ENCODE measurements around the gene PRICKLE2.

The PRICKLE2 gene

DNA sequence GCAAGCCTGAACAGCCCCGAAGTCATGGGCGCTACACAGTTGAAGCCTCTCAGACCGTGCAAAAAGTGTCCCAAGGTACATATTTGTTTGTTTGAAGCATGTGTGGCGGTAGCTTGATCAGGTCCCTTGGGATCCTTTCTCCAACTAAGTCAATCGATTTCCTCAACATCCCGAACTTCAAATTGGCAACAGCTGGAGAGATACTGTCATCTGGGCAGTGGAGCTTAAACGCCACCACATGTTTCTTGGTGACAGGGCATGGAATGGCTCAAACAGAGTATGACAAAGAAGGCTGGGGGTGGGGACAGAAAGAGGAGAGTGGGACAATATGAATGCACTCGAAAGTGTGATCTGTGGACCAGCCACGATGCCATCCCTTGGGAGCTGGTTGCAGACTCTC lies 117.0 kb downstream of the PRICKLE2 start:
- no peak for DNase-seq (ENCODE audit: low spot score)
- TF ChIP-seq, protein P1, sequence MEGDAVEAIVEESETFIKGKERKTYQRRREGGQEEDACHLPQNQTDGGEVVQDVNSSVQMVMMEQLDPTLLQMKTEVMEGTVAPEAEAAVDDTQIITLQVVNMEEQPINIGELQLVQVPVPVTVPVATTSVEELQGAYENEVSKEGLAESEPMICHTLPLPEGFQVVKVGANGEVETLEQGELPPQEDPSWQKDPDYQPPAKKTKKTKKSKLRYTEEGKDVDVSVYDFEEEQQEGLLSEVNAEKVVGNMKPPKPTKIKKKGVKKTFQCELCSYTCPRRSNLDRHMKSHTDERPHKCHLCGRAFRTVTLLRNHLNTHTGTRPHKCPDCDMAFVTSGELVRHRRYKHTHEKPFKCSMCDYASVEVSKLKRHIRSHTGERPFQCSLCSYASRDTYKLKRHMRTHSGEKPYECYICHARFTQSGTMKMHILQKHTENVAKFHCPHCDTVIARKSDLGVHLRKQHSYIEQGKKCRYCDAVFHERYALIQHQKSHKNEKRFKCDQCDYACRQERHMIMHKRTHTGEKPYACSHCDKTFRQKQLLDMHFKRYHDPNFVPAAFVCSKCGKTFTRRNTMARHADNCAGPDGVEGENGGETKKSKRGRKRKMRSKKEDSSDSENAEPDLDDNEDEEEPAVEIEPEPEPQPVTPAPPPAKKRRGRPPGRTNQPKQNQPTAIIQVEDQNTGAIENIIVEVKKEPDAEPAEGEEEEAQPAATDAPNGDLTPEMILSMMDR (IDR thresholded peaks at IDR 0.05; ENCODE audit: borderline replicate concordance, control extremely low read depth, extremely low read depth, insufficient read depth, missing control alignments), result no peak
- in situ Hi-C loops (cut with MboI; ENCODE audit: low sequenced_read_pairs, unreplicated experiment), result no loop called here

DNA sequence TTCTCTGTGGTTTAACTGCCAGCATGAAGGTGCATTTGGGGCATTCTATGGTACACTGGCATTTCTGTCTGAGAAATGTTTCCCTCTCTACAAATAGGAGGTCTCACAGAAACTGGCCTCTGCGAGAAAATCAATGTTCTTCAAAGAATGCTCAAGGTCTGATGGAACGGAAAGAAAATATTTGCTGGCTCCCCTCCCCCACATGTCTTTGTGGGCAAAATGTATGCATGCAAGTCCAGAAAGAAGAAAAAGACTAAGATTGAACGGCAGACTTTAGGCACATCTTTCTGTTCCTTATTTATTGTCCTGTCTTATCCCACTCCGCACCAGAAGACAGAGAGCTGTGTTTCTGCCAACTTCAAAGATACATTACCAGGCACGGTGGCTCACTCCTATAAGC lies 118.1 kb downstream of the PRICKLE2 start:
- in situ Hi-C loops (cut with MboI; ENCODE audit: low sequenced_read_pairs, unreplicated experiment), result no loop called here
- TF ChIP-seq, protein P1 (IDR thresholded peaks at IDR 0.05; ENCODE audit: borderline replicate concordance, control extremely low read depth, extremely low read depth, insufficient read depth, missing control alignments), result no peak
- DNase-seq (ENCODE audit: low spot score), result no peak

DNA sequence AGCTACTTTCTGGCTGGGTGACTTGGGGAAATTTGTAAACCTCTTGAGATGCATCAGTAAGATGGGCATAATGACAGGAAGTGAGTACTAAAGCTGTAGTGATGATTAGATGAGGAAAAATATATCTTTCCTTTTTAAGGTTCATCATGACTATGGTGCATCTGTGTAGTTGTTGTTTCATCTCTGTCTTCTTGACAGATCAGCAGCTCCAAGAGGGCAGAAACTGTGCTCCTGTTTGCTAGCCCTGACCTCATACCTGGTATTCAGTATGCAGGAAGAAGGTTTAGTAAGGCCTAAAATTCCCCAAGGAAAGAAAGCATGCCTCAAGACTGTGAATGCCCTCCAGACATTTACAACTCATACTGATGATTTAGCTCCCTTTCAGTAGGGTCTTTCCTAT lies 119.5 kb downstream of the PRICKLE2 start:
- TF ChIP-seq, protein P1 (IDR thresholded peaks at IDR 0.05; ENCODE audit: borderline replicate concordance, control extremely low read depth, extremely low read depth, insufficient read depth, missing control alignments), result no peak
- in situ Hi-C loops (cut with MboI; ENCODE audit: low sequenced_read_pairs, unreplicated experiment), result no loop called here
- no peak for DNase-seq (ENCODE audit: low spot score)

DNA sequence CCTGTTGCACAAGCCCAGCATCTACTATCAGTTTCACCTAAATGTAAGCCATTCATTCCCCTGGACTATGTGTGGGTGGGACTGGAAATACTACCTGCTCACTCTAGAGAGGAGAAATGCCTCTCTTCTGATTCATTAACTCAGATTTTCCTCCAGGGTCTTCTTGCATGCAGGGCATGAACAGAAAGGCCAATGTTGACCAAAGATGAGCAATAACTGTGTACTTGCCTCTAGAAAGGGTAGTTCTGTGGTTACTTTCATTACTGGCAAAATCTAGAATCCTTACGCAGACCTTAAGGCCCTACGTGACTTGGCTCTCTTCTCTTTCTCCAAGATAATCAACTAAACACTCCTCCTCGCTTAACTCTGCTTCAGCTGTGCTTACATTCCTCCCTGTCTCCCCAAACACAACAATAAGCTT lies 120.6 kb downstream of the PRICKLE2 start:
- TF ChIP-seq, protein P1 (IDR thresholded peaks at IDR 0.05; ENCODE audit: borderline replicate concordance, control extremely low read depth, extremely low read depth, insufficient read depth, missing control alignments), result no peak
- no peak for DNase-seq (ENCODE audit: low spot score)
- in situ Hi-C loops (cut with MboI; ENCODE audit: low sequenced_read_pairs, unreplicated experiment), result no loop called here

DNA sequence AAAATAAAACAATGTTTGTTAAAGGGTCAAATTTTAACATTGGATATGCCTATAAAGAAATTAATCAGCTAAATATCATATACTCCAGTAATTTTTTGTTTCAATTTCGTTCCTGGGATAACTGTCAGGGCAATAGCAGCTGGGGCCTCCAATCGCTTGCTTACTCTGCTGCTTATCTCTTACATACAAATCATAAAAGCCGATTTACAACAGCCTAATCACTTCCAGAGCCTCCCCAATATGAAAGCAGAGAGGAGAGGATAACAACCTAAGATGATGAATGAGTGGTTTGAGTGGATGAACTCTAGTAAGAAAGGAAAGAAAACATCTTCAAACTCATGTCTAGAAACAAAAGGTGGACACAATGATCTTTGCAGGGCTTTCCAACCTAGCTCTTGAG lies 121.3 kb downstream of the PRICKLE2 start:
- TF ChIP-seq, protein P1 (IDR thresholded peaks at IDR 0.05; ENCODE audit: borderline replicate concordance, control extremely low read depth, extremely low read depth, insufficient read depth, missing control alignments), result no peak
- in situ Hi-C loops (cut with MboI; ENCODE audit: low sequenced_read_pairs, unreplicated experiment), result no loop called here
- DNase-seq (ENCODE audit: low spot score), result no peak

DNA sequence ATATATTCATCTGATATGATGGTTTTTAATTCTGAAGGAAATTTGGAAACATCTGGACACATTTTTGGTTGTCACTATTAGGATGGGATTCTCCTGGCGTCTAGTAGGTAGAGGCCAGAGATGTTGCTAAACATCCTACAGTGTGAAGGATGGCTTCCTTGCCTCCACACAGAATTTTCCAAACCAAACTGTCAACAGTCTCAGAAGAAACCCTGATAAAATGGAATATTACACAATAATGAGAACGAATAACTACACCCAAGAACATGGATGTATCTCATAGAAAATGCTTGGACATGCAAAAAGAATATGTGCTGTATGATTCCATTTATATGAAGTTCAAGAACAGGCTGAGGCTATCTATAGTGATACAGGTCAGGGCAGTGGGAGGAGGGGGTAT lies 122.1 kb downstream of the PRICKLE2 start:
- TF ChIP-seq, protein P1 (IDR thresholded peaks at IDR 0.05; ENCODE audit: borderline replicate concordance, control extremely low read depth, extremely low read depth, insufficient read depth, missing control alignments), result no peak
- no peak for DNase-seq (ENCODE audit: low spot score)
- in situ Hi-C loops (cut with MboI; ENCODE audit: low sequenced_read_pairs, unreplicated experiment), result no loop called here

DNA sequence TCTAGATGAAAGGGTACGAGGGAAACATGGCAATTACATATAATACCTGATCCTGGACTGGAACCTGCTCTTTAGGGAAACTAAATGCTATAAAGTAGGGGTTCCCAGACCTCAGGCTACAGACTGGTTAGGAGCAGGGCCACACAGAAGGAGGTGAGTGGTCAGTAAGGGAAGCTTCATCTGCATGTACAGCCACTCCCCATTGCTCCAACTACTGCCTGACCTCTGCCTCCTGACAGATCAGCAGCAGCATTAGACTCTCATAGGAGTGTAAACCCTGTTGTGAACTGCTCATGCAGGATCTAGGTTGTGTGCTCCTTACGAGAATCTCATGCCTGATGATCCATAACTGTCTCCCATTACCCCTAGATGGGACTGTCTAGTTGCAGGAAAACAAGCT lies 123.1 kb downstream of the PRICKLE2 start:
- TF ChIP-seq, protein P1 (IDR thresholded peaks at IDR 0.05; ENCODE audit: borderline replicate concordance, control extremely low read depth, extremely low read depth, insufficient read depth, missing control alignments), result no peak
- no peak for DNase-seq (ENCODE audit: low spot score)
- in situ Hi-C loops (cut with MboI; ENCODE audit: low sequenced_read_pairs, unreplicated experiment), result no loop called here

Data from GM13976 (cell line).